BLaER1 (cell line): Measurements from ENCODE around the gene TXNDC9.
"Not testable (repeated sequence)": the region's sequence is repeated elsewhere in the genome, so short reads cannot be mapped to it uniquely, and the experiment has no call there.

Experiments used
- H3K27ac ChIP-seq: shearing (Covaris generic); formaldehyde crosslinking; 2 replicates; pipeline ENCODE4 v1.8.1; 2022
- H3K27me3 ChIP-seq: shearing (Covaris generic); formaldehyde crosslinking; 2 replicates; pipeline ENCODE4 v1.8.1; 2022
- H3K36me3 ChIP-seq: shearing (Covaris generic); formaldehyde crosslinking; 2 replicates; pipeline ENCODE4 v1.8.1; 2022
- H3K4me1 ChIP-seq: shearing (Covaris generic); formaldehyde crosslinking; 2 replicates; pipeline ENCODE4 v1.8.1; 2022
- H3K4me2 ChIP-seq: shearing (Covaris generic); formaldehyde crosslinking; 2 replicates; pipeline ENCODE4 v1.8.1; 2022
- H3K4me3 ChIP-seq: shearing (Covaris generic); formaldehyde crosslinking; 2 replicates; pipeline ENCODE4 v1.8.1; 2022
- H3K9ac ChIP-seq: shearing (Covaris generic); formaldehyde crosslinking; 2 replicates; pipeline ENCODE4 v1.8.1; 2022
- H3K9me3 ChIP-seq: shearing (Covaris generic); formaldehyde crosslinking; 2 replicates; pipeline ENCODE4 v1.8.1; 2022
- H4K20me1 ChIP-seq: shearing (Covaris generic); formaldehyde crosslinking; 2 replicates; pipeline ENCODE4 v1.8.1; 2022
- Cebpa-rat ChIP-seq: shearing (Covaris generic); IDR thresholded peaks from 2 replicates; pipeline ENCODE4 v1.8.1; 2022

TXNDC9 gene

DNA sequence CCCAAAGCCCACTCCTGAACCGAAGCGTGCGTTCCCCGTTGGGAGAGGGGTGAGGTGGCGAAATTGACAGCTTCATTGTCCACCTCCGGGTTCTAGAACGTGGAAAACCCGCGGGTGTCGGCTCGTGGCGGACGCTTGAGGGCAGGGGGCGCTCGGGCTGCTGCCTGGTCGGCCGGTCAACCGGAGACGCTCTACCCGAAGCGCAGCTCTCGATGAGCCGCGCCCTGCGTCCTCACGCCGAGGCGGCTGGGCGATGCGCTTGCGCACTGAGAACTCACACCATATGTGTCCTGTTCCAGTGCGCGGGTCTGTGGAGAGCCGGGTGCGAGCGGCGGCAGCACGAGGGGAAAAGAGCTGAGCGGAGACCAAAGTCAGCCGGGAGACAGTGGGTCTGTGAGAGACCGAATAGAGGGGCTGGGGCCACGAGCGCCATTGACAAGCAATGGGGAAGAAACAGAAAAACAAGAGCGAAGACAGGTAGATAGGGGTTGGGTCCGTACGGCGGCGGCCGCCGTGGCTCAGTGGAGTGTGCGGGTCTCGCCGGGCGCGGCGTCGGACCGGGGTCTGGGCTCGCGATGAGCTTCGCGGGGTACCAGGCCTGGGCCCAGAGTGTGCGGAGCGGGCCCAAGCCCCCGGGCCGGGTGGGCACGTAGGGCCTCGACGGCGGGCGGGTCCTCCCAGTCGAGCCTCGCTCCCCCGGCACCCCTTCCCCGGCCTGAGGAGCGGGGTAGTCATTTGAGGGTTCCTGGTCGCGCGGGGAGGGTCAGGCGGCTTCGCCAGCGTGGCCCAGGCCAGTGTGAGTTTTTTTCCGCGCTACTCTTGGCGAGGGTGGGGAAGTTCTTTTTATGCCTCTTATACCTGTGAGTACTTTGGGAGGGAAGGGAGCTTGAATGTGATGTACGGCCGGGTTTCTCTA, 1.2 kb upstream of the TXNDC9 start, which contains the start of gene EIF5B:
EIF5B (plus strand) TSS at position 277 of the 916 bp plus-strand sequence; CDS start at position 443, 166 bp downstream.
- H3K36me3 ChIP-seq: peaks cover 14% of the 10 kb centered on the region
- peaks cover 85% of the 10 kb centered on the region for H4K20me1 ChIP-seq
- no peak for TF ChIP-seq Cebpa-rat
- H3K27ac ChIP-seq: peak within 1 kb of the TSS; percentile 92
- peak within 1 kb of the TSS; percentile 93 for H3K4me3 ChIP-seq
- H3K4me2 ChIP-seq: peak within 1 kb of the TSS; percentile 88
- no peaks in the 10 kb centered on the region for H3K9me3 ChIP-seq
- H3K4me1 ChIP-seq: peaks cover 39% of the 10 kb centered on the region
- H3K27me3 ChIP-seq: no peaks in the 10 kb centered on the region
- H3K9ac ChIP-seq: peak within 1 kb of the TSS; percentile 93

DNA sequence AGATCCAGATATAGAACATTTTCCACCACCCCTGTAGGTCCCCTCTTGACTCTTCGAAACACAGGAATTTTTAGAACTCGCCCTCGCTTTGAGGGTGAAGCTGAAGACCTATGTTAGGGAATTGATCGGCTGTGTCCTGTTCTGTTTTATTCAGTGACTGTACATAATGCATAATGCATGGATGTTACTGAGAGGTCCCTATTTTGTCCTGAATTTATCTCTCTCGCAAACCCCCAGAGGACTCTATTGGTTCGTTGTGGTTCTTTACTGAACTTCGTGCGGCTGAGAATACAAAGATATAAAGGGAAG, 625 bp upstream of the TXNDC9 start:
- no peak for TF ChIP-seq Cebpa-rat
- peaks cover 17% of the 10 kb centered on the region for H3K36me3 ChIP-seq
- H3K9me3 ChIP-seq: no peaks in the 10 kb centered on the region
- peaks cover 85% of the 10 kb centered on the region for H4K20me1 ChIP-seq
- H3K27me3 ChIP-seq: no peaks in the 10 kb centered on the region
- peak overlapping the region; percentile 93 for H3K9ac ChIP-seq
- peak overlapping the region; percentile 92 for H3K27ac ChIP-seq
- H3K4me1 ChIP-seq: peaks cover 39% of the 10 kb centered on the region
- peak overlapping the region; percentile 88 for H3K4me2 ChIP-seq
- H3K4me3 ChIP-seq: peak overlapping the region; percentile 93

DNA sequence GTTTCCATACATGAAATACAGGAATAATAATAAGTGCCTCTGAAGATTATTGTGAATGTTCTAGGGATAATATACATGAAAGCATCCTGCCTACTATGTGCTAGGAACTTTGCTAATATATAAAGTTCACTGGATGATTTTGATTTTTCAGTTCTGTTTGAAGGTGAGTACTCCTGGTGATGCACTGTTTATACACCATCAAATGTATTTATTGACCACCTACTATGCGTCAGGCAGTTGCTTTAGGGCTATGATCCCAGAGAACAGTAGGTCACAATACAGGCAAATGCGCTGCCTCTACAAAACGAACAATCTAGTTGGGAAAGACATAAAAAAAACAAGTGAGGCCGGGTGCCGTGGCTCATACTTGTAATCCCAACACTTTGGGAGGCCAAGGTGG, 10.7 kb downstream of the TXNDC9 start:
- H3K4me1 ChIP-seq: no peaks in the 10 kb centered on the region
- H3K36me3 ChIP-seq: peaks cover 94% of the 10 kb centered on the region
- H3K4me2 ChIP-seq: no peak overlapping the region
- H3K4me3 ChIP-seq: no peak overlapping the region
- H4K20me1 ChIP-seq: peaks cover 30% of the 10 kb centered on the region
- no peak overlapping the region for H3K27ac ChIP-seq
- no peak overlapping the region for H3K9ac ChIP-seq
- no peak for TF ChIP-seq Cebpa-rat
- H3K27me3 ChIP-seq: no peaks in the 10 kb centered on the region
- H3K9me3 ChIP-seq: no peaks in the 10 kb centered on the region

DNA sequence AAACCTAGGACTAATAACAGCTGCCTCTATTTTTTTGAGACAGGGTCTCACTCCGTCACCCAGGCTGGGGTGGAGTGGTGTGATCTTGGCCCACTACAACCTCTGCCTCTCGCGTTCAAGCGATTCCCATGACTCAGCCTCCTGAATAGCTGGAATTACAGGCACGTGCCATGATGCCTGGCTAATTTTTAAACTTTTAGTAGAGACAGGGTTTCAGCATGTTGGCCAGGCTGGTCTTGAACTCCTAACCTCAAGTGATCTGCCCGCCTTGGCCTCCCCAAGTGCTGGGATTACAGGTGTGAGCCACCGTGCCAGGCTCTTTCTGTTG, 18.3 kb downstream of the TXNDC9 start:
- not testable (repeated sequence) for H3K27ac ChIP-seq, H3K4me2 ChIP-seq, H3K4me3 ChIP-seq, H3K9me3 ChIP-seq, H3K4me1 ChIP-seq, H4K20me1 ChIP-seq, H3K27me3 ChIP-seq, H3K9ac ChIP-seq
- peaks cover 60% of the 10 kb centered on the region for H3K36me3 ChIP-seq

DNA sequence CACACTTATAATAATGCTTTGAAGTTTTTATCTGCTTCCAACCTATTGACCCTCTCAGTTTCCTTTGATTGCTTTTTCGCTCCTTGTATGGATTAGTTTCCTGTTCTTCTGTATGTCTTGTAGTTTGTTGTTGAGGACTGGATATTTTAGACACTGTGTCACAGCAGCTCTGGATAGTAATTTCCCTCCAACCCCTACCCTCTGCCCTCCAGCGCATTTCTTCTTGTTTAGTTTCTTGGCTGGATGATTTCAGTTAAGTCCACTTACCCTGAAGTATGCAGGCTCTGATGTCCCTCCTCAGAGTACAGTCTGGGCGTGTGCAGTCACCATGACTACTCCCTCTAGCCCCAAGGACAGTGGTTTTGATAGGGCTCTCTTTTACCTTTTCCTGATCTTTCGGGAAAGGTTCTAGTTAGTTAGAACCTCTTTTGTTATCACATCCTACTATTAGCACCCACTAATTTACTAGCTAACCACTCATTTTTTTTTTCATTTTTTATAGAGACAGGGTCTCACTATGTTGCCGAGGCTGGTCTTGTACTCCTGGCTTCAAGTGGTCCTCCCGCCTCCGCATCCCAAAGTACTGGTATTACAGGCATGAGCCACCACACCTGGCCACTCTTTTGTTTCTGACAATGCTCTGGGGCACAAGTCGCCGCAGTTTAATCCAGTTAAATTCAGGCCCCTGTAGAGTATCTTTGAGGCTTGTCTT, 18.8 kb downstream of the TXNDC9 start:
- Histone ChIP-seq H3K4me2 (no peak overlapping the region), H4K20me1 (no peaks in the 10 kb centered on the region), H3K4me3 (no peak overlapping the region), H3K36me3 (peaks cover 55% of the 10 kb centered on the region), H3K9me3 (no peaks in the 10 kb centered on the region; the same call in 1 of the 2 replicates), H3K27ac (no peak overlapping the region), H3K9ac (no peak overlapping the region), H3K27me3 (no peaks in the 10 kb centered on the region), H3K4me1 (no peaks in the 10 kb centered on the region)
- no peak for TF ChIP-seq Cebpa-rat

DNA sequence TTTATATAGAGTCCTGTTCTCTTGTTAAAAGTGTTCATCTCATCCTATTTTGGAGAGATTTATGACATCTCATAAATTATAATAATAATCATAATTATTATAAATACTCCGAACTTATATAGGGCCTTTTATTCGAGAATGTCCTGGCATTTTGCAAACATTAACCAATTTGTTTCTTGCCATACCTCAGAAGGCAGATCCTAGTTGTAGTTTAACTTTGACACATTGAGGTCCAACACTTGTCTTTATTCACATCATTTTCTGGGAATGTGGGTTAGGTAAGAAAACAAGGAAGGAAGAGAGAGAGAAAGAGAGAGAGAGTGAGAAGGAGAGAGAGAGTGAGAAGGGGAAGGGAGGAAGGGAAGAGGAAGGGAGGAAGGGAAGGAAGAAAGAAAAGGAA, 35.0 kb downstream of the TXNDC9 start, which contains the start of gene LYG1:
LYG1 (minus strand) TSS at position 101 of the 400 bp plus-strand sequence. CDS start 5,527 bp downstream, outside the sequence.
- H3K4me2 ChIP-seq: not testable (repeated sequence)

DNA sequence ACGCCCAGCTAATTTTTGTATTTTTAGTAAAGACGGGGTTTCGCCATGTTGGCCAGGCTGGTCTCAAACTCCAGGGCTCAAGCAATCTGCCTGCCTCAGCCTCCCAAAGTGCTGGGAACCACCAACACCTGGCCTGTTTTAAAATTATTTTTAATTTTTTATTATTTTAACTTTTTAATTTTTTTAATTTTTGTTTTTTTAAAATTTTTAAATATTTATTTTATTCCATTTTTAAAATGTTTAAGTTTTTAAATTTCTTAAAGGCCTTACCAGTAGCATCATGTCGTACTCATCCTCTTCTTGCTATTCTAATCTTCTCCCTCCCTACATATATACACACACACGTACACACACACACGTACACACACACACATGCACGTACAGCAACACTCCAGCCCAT, 36.6 kb downstream of the TXNDC9 start:
- Histone ChIP-seq H4K20me1 (no peaks in the 10 kb centered on the region), H3K27me3 (no peaks in the 10 kb centered on the region), H3K4me1 (no peaks in the 10 kb centered on the region), H3K27ac (no peak overlapping the region), H3K4me2 (no peak overlapping the region), H3K9me3 (no peaks in the 10 kb centered on the region; the same call in 1 of the 2 replicates), H3K36me3 (peaks cover 40% of the 10 kb centered on the region), H3K4me3 (no peak overlapping the region), H3K9ac (no peak overlapping the region)
- no peak for TF ChIP-seq Cebpa-rat

More for the DNA sequence above, 35.0 kb downstream of the TXNDC9 start, which contains the start of gene LYG1:
- H3K4me1 ChIP-seq, H3K9ac ChIP-seq, H3K9me3 ChIP-seq, H3K27ac ChIP-seq, H3K4me3 ChIP-seq, H3K27me3 ChIP-seq, H4K20me1 ChIP-seq: not testable (repeated sequence)
- peaks cover 52% of the 10 kb centered on the region for H3K36me3 ChIP-seq

DNA sequence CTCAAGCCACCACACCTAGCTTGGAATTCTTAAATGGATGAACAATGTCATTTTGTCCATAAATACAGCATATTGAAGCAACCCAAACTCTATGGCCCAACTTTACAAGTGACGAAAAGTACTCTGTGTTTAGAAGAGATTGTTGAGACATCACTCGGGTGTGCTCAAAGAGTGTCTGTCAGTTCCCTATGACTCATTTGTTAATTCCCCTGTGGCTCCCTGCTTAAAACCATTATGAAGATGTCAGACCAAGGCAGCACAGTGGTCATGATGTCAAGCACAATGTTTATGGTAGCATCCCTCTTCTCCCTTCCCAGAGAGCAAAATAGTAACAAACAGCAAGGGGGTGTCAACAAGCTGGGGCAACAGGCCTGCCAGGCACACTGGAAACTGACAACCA, 38.1 kb downstream of the TXNDC9 start:
- Histone ChIP-seq H3K27me3 (no peaks in the 10 kb centered on the region), H3K36me3 (peaks cover 28% of the 10 kb centered on the region), H3K4me1 (no peaks in the 10 kb centered on the region), H3K4me3 (no peak overlapping the region), H4K20me1 (no peaks in the 10 kb centered on the region), H3K9me3 (no peaks in the 10 kb centered on the region; the same call in 1 of the 2 replicates), H3K9ac (no peak overlapping the region), H3K4me2 (no peak overlapping the region), H3K27ac (no peak overlapping the region)
- TF ChIP-seq Cebpa-rat: no peak

DNA sequence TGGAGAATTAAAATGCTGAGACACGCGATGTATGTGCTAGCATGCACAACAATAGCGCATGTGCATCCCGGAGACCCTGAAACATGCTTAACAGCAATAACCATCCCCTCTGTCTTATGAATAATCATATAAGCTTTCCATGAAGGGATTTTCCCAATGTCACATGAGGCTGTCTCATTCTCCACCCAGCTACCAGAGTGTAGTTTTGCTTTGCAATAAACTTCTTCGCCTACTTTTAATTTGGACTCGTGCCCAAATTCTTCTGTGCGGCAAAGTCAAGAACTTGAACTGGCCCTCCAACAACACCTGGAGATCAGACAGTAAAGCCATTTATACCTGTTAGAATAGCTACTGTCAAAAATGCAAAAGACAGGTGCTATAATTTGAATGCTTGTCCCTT, 50.6 kb downstream of the TXNDC9 start:
- Histone ChIP-seq H3K36me3 (peaks cover 70% of the 10 kb centered on the region), H3K4me3 (no peak overlapping the region), H3K4me1 (no peaks in the 10 kb centered on the region), H3K27me3 (no peaks in the 10 kb centered on the region), H3K9ac (no peak overlapping the region), H3K9me3 (peaks cover 16% of the 10 kb centered on the region), H3K27ac (no peak overlapping the region), H3K4me2 (no peak overlapping the region), H4K20me1 (no peaks in the 10 kb centered on the region)
- no peak for TF ChIP-seq Cebpa-rat
